HG03139 (cell line): ENCODE results near the gene LAMA5.

Experiments
- ATAC-seq: cut with Tn5 transposase; IDR thresholded peaks from one replicate; pipeline ENCODE4 v1.9.1; 2021; ENCODE audit not compliant: unreplicated experiment

The LAMA5 gene

DNA sequence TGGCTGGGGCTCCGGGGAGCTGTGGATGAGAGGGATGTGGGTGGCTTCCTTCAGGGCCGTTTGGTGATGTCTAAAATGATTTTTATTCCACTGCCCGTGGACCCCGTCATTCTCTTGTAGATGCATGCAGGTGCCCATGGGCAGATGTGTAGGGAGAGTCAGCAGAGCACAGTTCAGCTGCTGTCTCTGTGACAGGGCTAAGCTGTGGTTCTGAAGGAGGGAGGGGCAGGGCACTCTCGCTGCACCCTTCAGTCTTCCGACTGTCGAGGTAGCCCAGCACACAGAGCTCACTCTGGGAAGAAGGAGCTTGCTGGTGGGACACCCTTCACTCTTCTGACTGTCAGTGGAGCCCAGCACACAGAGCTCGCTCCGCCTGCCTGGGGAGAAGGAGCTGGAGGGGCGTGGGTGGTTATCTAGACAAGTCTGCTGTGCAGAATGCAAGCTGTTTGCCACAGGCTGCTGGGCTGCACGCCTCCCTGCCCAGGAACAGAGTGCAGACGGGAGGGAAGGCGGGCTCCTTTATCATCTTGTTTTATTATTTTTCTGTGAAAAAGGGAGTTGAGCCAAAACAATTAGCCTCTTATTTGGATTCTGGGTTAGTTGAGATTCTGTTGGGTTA is 92.7 kb downstream of the LAMA5 start:
- ATAC-seq: no peak

DNA sequence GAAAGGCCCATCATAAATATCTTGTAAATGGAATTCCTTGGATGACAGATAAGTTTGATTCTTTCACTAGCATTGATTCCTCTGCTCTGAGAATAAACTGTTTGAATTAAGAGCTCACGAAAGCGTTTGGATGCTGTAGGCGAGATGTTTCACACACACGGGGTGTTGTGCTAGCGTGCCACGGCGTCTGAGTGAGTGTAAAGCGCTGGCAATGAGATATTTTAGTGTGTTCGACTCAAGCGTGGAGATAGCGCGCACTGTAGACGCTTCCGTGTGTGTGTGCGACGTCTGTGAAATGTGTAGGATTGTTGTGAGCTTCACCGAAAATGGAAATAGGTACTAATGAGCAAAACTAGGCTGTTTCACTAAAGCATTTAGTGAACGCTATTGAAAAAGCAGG is 93.7 kb downstream of the LAMA5 start:
- ATAC-seq: no peak

DNA sequence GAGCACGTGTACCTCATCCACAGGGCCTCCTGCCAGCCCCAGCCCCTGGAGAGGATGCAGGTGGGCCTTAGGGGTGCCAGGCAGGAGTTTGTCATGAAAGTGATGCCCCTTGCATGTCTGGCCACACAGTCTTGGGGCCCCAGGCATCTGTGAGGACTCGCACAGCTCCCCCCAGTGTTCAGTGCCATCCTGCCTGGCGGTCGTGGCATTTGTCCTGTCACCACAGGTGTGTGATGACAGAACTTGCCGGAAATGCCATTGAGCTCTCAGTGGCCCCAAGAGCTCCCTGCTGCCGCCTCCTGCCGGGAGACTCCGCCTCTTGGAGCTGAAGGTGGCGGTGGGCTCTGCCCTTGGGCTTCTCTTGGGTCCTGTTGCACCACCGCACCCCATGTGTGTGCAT is 94.9 kb downstream of the LAMA5 start:
- no peak for ATAC-seq

DNA sequence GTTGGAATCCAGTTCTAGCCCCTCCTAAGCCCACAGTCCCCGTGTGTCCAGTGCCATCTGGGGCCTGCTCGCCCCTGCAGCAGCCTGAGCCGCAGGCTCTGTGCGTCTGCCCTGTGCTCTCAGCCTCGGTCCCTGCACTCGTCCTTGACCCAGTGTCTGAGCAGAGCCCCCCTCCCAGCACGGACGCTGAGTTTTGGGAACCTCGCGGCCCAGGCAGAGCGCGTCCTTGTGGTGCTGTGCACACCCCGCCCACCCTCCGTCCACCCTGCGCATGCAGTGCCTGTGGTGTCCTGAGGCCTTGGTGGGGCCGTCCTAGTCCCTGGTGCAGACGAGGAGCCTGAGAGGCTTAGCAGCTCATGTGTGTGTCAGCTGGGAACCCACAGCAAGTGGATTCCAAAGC is 97.2 kb downstream of the LAMA5 start:
- no peak for ATAC-seq

DNA sequence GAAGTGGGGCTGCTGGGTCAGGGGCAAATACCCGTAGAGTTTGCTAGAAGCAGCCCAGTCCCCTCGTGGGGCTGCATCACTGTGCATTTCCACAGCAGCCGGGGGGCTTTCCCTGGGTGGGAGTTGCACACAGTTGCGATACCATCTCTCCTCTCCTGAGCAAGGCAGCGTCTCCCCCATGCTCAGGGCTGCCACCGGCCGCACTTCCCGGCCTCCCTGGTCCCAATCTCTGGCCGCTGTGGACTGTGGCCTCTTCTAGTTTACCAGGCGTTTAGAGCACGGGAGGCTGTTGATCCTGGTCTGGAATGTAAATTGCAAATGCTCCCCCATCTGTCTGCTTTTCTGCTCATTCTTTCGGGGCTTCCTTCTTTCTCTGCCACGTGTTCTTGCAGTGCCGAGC is 97.7 kb downstream of the LAMA5 start:
- no peak for ATAC-seq

DNA sequence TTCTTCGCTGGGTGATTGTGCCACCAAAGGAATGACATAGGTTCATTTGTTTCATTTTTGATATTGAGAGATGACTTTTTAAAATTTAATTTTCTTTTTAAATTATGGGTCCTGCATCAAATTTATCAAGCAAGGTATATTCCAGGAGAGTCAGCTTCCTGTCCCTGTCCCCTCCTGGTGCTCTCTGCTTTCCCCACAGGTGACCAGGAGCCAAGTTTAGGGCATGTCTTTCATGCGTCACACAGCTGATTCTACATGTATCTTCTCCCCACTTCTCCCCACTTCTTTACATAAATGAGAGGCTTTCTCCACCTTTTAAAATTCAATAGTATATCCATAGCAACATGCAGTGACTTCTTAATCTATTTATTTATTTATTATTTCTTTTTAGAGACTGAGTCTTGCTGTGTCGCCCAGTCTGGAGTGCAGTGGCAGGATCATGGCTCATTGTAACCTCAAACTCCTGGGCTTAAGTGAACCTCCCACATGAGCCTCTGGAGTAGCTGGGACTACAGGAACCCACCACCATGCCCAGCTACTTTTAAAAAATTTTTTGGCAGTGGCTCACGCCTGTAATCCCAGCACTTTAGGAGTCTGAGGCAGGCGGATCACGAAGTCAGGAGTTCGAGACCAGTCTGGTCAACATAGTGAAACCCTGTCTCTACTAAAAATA is 98.7 kb downstream of the LAMA5 start:
- ATAC-seq: no peak

DNA sequence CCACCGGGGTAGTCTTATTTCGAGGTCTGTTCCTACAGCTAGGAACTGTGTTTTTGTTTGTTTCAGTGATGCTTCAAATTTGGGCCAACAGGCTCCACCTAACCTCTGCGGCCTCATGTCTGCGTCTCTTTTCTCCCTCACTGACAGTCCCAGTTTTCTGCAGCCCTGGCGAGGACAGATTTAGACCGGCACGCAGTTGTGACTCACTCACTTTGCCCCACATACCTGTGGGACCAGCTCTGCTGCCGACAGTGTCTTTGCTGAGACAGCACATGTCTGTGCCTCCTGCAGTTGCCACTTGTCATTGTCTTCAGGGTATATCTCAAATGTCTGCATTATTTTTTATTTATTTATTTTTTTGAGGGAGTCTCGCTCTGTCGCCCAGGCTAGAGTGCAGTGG is 99.6 kb downstream of the LAMA5 start:
- ATAC-seq: no peak

DNA sequence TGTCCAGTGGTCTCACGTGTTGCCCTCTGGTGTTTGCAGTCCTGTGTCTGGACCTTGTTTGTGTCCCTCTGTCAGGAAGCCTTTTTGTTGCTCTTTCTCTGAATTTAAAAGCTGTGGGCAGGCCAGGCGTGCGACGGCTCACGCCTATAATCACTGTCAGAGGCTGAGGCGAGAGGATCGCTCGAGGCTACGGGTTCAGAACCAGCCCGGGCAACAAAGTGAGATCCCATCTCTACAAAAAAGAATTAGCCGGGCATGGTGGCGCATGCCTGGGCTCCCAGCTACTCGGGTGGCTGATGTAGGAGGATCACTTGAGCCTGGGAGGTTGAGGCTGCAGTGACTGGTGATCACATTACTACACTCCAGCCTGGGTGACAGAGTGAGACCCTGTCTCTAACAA is 100.3 kb downstream of the LAMA5 start:
- ATAC-seq: no peak

DNA sequence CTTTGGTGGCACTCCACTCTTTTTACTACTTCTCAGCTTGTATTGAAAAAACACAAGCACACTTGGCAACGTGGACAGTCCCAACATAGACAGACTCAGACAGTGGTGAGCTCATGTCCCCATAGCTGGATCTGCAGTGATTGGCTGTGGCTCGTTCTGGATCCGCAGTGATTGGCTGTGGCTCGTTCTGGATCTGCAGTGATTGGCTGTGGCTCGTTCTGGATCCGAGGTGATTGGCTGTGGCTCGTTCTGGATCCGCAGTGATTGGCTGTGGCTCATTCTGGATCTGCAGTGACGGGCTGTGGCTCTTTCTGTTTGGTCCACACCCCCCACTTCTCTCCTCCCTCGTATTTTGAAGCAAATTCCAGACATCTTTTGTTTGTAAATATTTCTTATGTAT is 100.8 kb downstream of the LAMA5 start:
- no peak for ATAC-seq

DNA sequence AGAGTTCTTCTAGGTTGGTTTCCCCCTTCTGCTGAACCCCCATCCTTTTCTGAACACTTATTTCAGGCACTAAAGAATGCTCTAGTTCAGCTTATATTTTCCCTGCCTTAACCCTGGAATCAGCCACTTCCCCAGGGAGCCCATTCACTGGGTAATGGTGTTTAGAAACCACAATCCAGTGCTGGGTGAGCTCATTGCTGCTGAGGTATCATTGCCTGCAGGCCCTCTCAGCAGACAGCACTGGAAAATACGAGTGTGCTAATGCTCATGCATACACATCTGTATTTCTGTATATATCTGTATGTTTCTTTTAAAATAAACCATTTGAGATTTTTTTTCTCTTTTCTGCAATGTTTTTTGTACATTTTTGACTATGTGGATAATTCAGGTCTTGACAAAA is 101.7 kb downstream of the LAMA5 start:
- ATAC-seq: no peak

DNA sequence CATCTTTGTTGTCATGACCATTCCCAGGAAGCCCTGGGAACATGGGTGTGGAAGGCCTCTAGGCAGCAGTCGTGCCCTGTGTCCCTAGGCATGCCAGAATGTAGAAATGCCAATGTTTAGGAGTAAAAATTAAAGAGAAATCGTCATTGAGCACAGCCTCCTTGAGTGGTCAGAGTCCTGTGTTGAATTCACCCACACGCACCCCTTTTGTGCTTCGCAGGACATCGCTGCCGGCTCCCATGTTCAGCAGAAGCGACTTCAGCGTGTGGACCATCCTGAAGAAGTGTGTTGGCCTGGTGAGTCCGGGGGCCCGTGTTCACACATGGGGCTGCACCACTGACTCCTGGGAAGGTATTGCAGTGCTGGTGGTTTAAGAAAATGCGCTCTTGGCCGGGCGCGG is 103.7 kb downstream of the LAMA5 start:
- ATAC-seq: no peak

DNA sequence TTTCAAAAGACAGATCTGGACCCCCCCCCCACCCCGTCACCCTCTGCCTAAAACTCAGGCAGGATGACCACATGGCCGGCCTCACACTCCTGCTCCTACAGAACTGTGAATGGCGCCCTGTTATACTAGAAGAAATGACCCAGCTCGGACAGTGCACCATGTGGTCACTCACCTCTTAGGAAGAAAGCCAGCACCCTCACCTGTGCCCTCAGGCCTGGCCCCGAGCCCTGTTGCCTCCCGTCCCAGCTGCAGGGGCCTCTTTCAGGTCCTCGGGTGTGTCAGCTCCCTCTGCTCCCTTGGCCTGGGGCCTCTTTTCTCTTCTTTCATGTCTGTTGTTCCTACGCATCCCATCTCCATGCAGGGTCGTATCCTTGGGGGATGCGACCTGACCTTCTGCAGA is 105.0 kb downstream of the LAMA5 start:
- no peak for ATAC-seq

DNA sequence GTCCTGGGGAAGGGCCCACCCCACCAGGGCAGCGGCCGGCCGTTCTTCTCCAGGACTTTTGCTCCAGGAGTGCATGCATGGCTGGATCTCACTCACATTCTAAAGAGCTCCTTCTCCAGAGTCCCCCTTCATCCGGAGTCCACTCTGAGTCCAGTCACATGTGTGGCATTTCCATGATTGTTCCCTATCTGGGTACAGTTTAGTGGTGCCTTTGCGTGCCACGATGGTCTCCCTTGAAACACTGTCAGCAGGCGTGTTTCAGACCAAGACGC is 107.9 kb downstream of the LAMA5 start:
- no peak for ATAC-seq
